Measurements from ENCODE around the gene SIAH3.

DNA sequence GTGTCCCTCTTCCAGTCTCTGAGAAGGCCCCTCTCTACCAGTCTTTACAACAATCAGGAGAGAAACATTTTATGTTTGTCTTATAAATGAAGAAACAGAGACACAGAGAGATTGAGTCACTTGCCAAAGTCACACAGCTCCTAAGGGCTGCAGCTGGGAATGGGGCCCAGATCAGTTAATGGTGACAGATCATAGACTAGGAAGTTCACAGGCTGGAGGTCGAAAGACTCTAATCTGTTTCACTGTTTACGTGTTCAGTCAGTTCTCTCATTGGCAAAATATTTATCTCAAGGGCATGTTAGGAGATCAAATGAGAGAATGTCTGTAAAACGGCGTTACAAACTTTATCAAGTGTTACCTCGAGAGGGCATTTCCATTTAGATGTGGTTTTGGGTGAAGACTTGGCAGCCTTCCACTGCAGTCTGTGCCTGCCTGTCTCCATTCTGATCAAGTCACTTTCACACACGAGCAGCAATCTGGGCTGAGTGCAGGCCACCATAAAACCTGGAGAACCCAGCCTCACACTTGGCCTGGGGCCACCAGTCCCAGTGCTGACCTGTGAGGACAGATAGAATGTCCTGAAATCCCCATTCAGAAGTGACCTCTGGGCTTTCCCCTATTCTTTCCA lies 65.1 kb downstream of the SIAH3 start:
- no peak for TF ChIP-seq CTCF (IDR thresholded peaks at IDR 0.05)
- no peak for TF ChIP-seq POLR2A (IDR thresholded peaks at IDR 0.05)
- TF ChIP-seq POLR2AphosphoS5 (IDR thresholded peaks at IDR 0.05) = no peak
